Liver (tissue), 9 donors: ENCODE results near the gene PDGFB. TPM values are rescaled to one million over a fixed set of nuclear protein-coding genes. Genes with fewer than 3 reads are reported as not detected.

Experiments used
- DNase-seq: peaks from one replicate; pipeline ENCODE4 v3.0.0-alpha.2; 2017; ENCODE audit warnings: low spot score
- H3K27ac ChIP-seq, 2 donors: one replicate each; pipeline ENCODE4 v1.7.0; 2013; ENCODE audit warnings: inconsistent platforms in 2 of 2, low read length in 2 of 2, control low read depth in 1 of 2, low read depth in 1 of 2, mild to moderate bottlenecking in 1 of 2
- H3K27me3 ChIP-seq, 4 donors: one replicate each; pipeline versions ENCODE4 v1.6.1 to v1.7.0; 2013; ENCODE audit warnings: low read length in 3 of 4, inconsistent platforms in 1 of 4, mild to moderate bottlenecking in 1 of 4, moderate library complexity in 1 of 4; ENCODE audit not compliant: control insufficient read depth in 4 of 4, insufficient read depth in 4 of 4
- H3K36me3 ChIP-seq, 4 donors: one replicate each; pipeline versions ENCODE4 v1.6.1 to v1.7.0; 2013; ENCODE audit warnings: low read length in 3 of 4, mild to moderate bottlenecking in 3 of 4, low read depth in 1 of 4, moderate library complexity in 1 of 4; ENCODE audit not compliant: control insufficient read depth in 4 of 4, insufficient read depth in 3 of 4
- H3K4me1 ChIP-seq, 4 donors: one replicate each; pipeline versions ENCODE4 v1.6.1 to v1.7.0; 2013; ENCODE audit warnings: low read length in 3 of 4, mild to moderate bottlenecking in 3 of 4, moderate library complexity in 1 of 4; ENCODE audit not compliant: control insufficient read depth in 4 of 4, insufficient read depth in 4 of 4
- H3K4me3 ChIP-seq, 3 donors: one replicate each; pipeline versions ENCODE4 v1.6.1 to v1.7.0; 2013; ENCODE audit warnings: low read length in 3 of 3, control low read depth in 1 of 3, low read depth in 1 of 3, mild to moderate bottlenecking in 1 of 3
- H3K9ac ChIP-seq, 2 donors: one replicate each; pipeline ENCODE4 v1.7.0; 2013; ENCODE audit warnings: low read length in 2 of 2, mild to moderate bottlenecking in 2 of 2, moderate library complexity in 2 of 2, control low read depth in 1 of 2, low read depth in 1 of 2
- H3K9me3 ChIP-seq, 4 donors: one replicate each; pipeline versions ENCODE4 v1.6.1 to v1.7.0; 2013; ENCODE audit warnings: low read length in 3 of 4; ENCODE audit not compliant: control insufficient read depth in 4 of 4
- EGR1 ChIP-seq, 2 donors: IDR thresholded peaks; 2 replicates each; pipeline ENCODE4 v1.6.1; 2016 to 2018; ENCODE audit warnings: antibody characterized with exemption in 2 of 2, low read depth in 2 of 2
- FOXA1 ChIP-seq: IDR thresholded peaks from 2 replicates; pipeline ENCODE4 v1.6.1; 2016; ENCODE audit warnings: antibody characterized with exemption
- FOXA2 ChIP-seq: IDR thresholded peaks from 2 replicates; pipeline ENCODE4 v1.6.1; 2016; ENCODE audit warnings: antibody characterized with exemption
- GABPA ChIP-seq, 2 donors: IDR thresholded peaks in 1 of 2; conservative IDR thresholded peaks in 1 of 2; 2 replicates each; pipeline ENCODE4 v1.6.1; 2016; ENCODE audit warnings: antibody characterized with exemption in 2 of 2, mild to moderate bottlenecking in 1 of 2, moderate library complexity in 1 of 2
- HNF4A ChIP-seq, 2 donors: conservative IDR thresholded peaks; 2 replicates each; pipeline ENCODE4 v1.6.1; 2016; ENCODE audit warnings: antibody characterized with exemption in 2 of 2, mild to moderate bottlenecking in 2 of 2
- HNF4G ChIP-seq: IDR thresholded peaks from 2 replicates; pipeline ENCODE4 v1.6.1; 2016; ENCODE audit warnings: antibody characterized with exemption
- JUND ChIP-seq, 2 donors: IDR thresholded peaks; 2 replicates each; pipeline ENCODE4 v1.6.1; 2016; ENCODE audit warnings: antibody characterized with exemption in 2 of 2
- NR2F2 ChIP-seq: IDR thresholded peaks from 2 replicates; pipeline ENCODE4 v1.6.1; 2016; ENCODE audit warnings: antibody characterized with exemption
- RAD21 ChIP-seq, 2 donors: IDR thresholded peaks; 2 replicates each; pipeline ENCODE4 v1.6.1; 2016; ENCODE audit warnings: antibody characterized with exemption in 2 of 2, mild to moderate bottlenecking in 2 of 2
- RXRA ChIP-seq, 2 donors: IDR thresholded peaks; 2 replicates each; pipeline ENCODE4 v1.6.1; 2017 to 2018; ENCODE audit warnings: antibody characterized with exemption in 2 of 2, mild to moderate bottlenecking in 1 of 2
- SP1 ChIP-seq: IDR thresholded peaks from 2 replicates; pipeline ENCODE4 v1.6.1; 2018; ENCODE audit warnings: antibody characterized with exemption, mild to moderate bottlenecking
- TAF1 ChIP-seq: conservative IDR thresholded peaks from 2 replicates; pipeline ENCODE4 v1.6.1; 2016; ENCODE audit warnings: antibody characterized with exemption, mild to moderate bottlenecking
- YY1 ChIP-seq: IDR thresholded peaks from 2 replicates; pipeline ENCODE4 v1.6.1; 2016; ENCODE audit warnings: antibody characterized with exemption, mild to moderate bottlenecking
- WGBS: extraction: QIAGEN DNeasy Blood & Tissue Kit; methylation state at CpG from one replicate; pipeline ENCODE4 v1.1.7; 2013; 5-methylcytosine and 5-hydroxymethylcytosine counted together
- polyA plus RNA-seq, 2 donors: library from polyadenylated mRNA; stranded (reverse) in 1 of 2; unstranded in 1 of 2; fragments of 200-250 nt in 1 of 2; fragments of >200 nt in 1 of 2; fragmentation: Nextera tagmentation in 1 of 2; extraction: Ambion mirVana in 1 of 2; gene quantifications; one replicate each; pipeline versions ENCODE4 v1.2.1 to v1.2.3, GENCODE V29; 2013 to 2015
- total RNA-seq, 2 donors: library from RNA; depleted of rRNA; stranded (reverse); fragments of >200 nt; gene quantifications; one replicate each; pipeline ENCODE4 v1.2.3, GENCODE V29; 2014
- TF ChIP-seq, protein P1 (sequence below): IDR thresholded peaks from 2 replicates; pipeline ENCODE4 v1.6.1; 2016; ENCODE audit warnings: antibody characterized with exemption
- TF ChIP-seq, protein P2 (sequence below): IDR thresholded peaks from 2 replicates; pipeline ENCODE4 v1.6.1; 2016; ENCODE audit warnings: antibody characterized with exemption, mild to moderate bottlenecking
- TF ChIP-seq, protein P3 (sequence below): fragments of 150-350 bp; IDR thresholded peaks from 2 replicates; pipeline ENCODE4 v1.5.1; 2017; ENCODE audit warnings: improper control_type of control experiment, low read depth, low read length; ENCODE audit not compliant: missing input control
- TF ChIP-seq, protein P4 (sequence below): IDR thresholded peaks from 2 replicates; pipeline ENCODE4 v1.6.1; 2016; ENCODE audit warnings: antibody characterized with exemption
- TF ChIP-seq, protein P5 (sequence below): IDR thresholded peaks from 2 replicates; pipeline ENCODE4 v1.6.1; 2016; ENCODE audit warnings: antibody characterized with exemption
- donor health status: healthy.
- donor health status: healthy.
- donor health status: healthy.
- donor health status: healthy.
- donor health status: healthy.

The PDGFB gene
- total and polyA plus RNA-seq, 4 donors: 0.25 to 4.5 (median 1.7) TPM

DNA sequence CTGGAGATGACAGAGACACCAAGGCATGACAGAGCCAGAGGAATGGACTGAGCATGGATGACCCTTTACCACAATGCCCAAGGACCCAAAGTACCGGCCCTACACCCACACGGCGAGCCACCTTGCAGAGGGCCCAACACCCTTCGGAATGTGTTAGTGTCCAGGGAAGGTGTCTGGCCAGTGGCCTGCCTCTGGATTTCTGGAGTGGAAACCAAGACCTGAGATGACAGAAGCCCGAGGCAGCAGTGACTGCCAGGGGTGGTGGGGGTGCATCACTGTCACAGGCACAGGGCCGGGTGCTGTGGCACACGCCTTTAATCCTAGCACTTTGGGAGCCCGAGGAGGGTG is 28.7 kb downstream of the PDGFB start:
- H3K27me3 ChIP-seq: no peaks in the 10 kb centered on the region
- H3K36me3 ChIP-seq: peaks cover 0 to 1% (median 0%) of the 10 kb centered on the region in 4 donors
- H3K27ac ChIP-seq: no peak overlapping the region
- H3K9ac ChIP-seq: no peak overlapping the region
- TF ChIP-seq TAF1 (no peak), FOXA2 (no peak), GABPA (IDR thresholded peaks at IDR 0.05 in 1 of 2, conservative IDR thresholded peaks at IDR 0.05 in 1 of 2) (no peak), FOXA1 (no peak), SP1 (no peak), HNF4A (conservative IDR thresholded peaks at IDR 0.05) (no peak), JUND (IDR thresholded peaks at IDR 0.05) (no peak), EGR1 (IDR thresholded peaks at IDR 0.05; ENCODE audit: low read depth in 2 of 2) (no peak), HNF4G (no peak), NR2F2 (no peak), RXRA (IDR thresholded peaks at IDR 0.05) (no peak), YY1 (no peak), RAD21 (IDR thresholded peaks at IDR 0.05) (no peak)
- TF ChIP-seq, protein P1, sequence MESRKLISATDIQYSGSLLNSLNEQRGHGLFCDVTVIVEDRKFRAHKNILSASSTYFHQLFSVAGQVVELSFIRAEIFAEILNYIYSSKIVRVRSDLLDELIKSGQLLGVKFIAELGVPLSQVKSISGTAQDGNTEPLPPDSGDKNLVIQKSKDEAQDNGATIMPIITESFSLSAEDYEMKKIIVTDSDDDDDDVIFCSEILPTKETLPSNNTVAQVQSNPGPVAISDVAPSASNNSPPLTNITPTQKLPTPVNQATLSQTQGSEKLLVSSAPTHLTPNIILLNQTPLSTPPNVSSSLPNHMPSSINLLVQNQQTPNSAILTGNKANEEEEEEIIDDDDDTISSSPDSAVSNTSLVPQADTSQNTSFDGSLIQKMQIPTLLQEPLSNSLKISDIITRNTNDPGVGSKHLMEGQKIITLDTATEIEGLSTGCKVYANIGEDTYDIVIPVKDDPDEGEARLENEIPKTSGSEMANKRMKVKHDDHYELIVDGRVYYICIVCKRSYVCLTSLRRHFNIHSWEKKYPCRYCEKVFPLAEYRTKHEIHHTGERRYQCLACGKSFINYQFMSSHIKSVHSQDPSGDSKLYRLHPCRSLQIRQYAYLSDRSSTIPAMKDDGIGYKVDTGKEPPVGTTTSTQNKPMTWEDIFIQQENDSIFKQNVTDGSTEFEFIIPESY: no peak
- TF ChIP-seq, protein P2, sequence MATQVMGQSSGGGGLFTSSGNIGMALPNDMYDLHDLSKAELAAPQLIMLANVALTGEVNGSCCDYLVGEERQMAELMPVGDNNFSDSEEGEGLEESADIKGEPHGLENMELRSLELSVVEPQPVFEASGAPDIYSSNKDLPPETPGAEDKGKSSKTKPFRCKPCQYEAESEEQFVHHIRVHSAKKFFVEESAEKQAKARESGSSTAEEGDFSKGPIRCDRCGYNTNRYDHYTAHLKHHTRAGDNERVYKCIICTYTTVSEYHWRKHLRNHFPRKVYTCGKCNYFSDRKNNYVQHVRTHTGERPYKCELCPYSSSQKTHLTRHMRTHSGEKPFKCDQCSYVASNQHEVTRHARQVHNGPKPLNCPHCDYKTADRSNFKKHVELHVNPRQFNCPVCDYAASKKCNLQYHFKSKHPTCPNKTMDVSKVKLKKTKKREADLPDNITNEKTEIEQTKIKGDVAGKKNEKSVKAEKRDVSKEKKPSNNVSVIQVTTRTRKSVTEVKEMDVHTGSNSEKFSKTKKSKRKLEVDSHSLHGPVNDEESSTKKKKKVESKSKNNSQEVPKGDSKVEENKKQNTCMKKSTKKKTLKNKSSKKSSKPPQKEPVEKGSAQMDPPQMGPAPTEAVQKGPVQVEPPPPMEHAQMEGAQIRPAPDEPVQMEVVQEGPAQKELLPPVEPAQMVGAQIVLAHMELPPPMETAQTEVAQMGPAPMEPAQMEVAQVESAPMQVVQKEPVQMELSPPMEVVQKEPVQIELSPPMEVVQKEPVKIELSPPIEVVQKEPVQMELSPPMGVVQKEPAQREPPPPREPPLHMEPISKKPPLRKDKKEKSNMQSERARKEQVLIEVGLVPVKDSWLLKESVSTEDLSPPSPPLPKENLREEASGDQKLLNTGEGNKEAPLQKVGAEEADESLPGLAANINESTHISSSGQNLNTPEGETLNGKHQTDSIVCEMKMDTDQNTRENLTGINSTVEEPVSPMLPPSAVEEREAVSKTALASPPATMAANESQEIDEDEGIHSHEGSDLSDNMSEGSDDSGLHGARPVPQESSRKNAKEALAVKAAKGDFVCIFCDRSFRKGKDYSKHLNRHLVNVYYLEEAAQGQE: no peak
- TF ChIP-seq, protein P3, sequence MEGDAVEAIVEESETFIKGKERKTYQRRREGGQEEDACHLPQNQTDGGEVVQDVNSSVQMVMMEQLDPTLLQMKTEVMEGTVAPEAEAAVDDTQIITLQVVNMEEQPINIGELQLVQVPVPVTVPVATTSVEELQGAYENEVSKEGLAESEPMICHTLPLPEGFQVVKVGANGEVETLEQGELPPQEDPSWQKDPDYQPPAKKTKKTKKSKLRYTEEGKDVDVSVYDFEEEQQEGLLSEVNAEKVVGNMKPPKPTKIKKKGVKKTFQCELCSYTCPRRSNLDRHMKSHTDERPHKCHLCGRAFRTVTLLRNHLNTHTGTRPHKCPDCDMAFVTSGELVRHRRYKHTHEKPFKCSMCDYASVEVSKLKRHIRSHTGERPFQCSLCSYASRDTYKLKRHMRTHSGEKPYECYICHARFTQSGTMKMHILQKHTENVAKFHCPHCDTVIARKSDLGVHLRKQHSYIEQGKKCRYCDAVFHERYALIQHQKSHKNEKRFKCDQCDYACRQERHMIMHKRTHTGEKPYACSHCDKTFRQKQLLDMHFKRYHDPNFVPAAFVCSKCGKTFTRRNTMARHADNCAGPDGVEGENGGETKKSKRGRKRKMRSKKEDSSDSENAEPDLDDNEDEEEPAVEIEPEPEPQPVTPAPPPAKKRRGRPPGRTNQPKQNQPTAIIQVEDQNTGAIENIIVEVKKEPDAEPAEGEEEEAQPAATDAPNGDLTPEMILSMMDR: no peak
- TF ChIP-seq, protein P4, sequence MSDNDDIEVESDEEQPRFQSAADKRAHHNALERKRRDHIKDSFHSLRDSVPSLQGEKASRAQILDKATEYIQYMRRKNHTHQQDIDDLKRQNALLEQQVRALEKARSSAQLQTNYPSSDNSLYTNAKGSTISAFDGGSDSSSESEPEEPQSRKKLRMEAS: no peak
- TF ChIP-seq, protein P5, sequence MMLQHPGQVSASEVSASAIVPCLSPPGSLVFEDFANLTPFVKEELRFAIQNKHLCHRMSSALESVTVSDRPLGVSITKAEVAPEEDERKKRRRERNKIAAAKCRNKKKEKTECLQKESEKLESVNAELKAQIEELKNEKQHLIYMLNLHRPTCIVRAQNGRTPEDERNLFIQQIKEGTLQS: no peak
- WGBS: 83% methylated on average over 8 of the region's 8 CpGs
- no peak for DNase-seq
- peaks cover 0 to 2% (median 0%) of the 10 kb centered on the region in 4 donors for H3K4me1 ChIP-seq
- no peak overlapping the region for H3K4me3 ChIP-seq
- no peaks in the 10 kb centered on the region for H3K9me3 ChIP-seq
